Body of pancreas (tissue), 4 donors: Measurements from ENCODE around the gene SEC24B.

Experiments
- CTCF ChIP-seq, 7 experiments: fragments of 450-650 bp in 4 of 7; fragments of 200-600 bp in 3 of 7; sonication (generic) in 3 of 7; IDR thresholded peaks; one replicate each; pipeline ENCODE4 v1.5.1; 2016 to 2019; ENCODE audit warnings: antibody characterized with exemption in 7 of 7
- POLR2A ChIP-seq, 3 donors: fragments of 450-650 bp; IDR thresholded peaks; one replicate each; pipeline ENCODE4 v1.6.1; 2016; ENCODE audit warnings: antibody characterized with exemption in 3 of 3, mild to moderate bottlenecking in 2 of 3

GRCh38 chr4:109499513-109499912, 65.9 kb downstream of the SEC24B start:
- TF ChIP-seq POLR2A (IDR thresholded peaks at IDR 0.05) (no peak), CTCF (IDR thresholded peaks at IDR 0.05) (no peak)
